ENCODE data around the gene USP37. TPM values are rescaled to one million over a fixed set of nuclear protein-coding genes. Genes with fewer than 3 reads are reported as not detected.

The USP37 gene
- total RNA-seq, 3 donors from 2014 or later, result 11.5 to 14.3 (median 11.6) TPM

- H3K4me1 ChIP-seq (ENCODE audit: low read depth), result no peaks in the 10 kb centered on the region
- H3K9me3 ChIP-seq, result no peaks in the 10 kb centered on the region
- no peak for ATAC-seq
- intact Hi-C loops (cut with DNase I, micrococcal nuclease), result no loop called here
- no peak overlapping the region for H3K4me3 ChIP-seq
- DNase-seq, result no peak
- no peaks in the 10 kb centered on the region for H3K36me3 ChIP-seq (ENCODE audit: low read depth)
- TF ChIP-seq CTCF (IDR thresholded peaks at IDR 0.05), result no peak
Measured at GRCh38 chr2:218456849-218457248, 111.3 kb downstream of the USP37 start.

GRCh38 chr2:218452079-218452478 lies 116.1 kb downstream of the USP37 start:
- Histone ChIP-seq H3K9me3 (no peaks in the 10 kb centered on the region), H3K4me3 (no peak overlapping the region), H3K4me1 (ENCODE audit: low read depth) (peaks cover 9% of the 10 kb centered on the region), H3K36me3 (ENCODE audit: low read depth) (no peaks in the 10 kb centered on the region)
- TF ChIP-seq CTCF (IDR thresholded peaks at IDR 0.05), result no peak
- ATAC-seq (no peak), DNase-seq (no peak)
- intact Hi-C loops (cut with DNase I, micrococcal nuclease), result no loop called here

GRCh38 chr2:218448934-218449333 lies 119.2 kb downstream of the USP37 start:
- peak in 1 of 3 donors; percentile 53 for DNase-seq
- TF ChIP-seq CTCF (IDR thresholded peaks at IDR 0.05), result no peak
- Histone ChIP-seq H3K9me3 (no peaks in the 10 kb centered on the region), H3K4me1 (ENCODE audit: low read depth) (peaks cover 23% of the 10 kb centered on the region), H3K36me3 (ENCODE audit: low read depth) (no peaks in the 10 kb centered on the region), H3K4me3 (no peak overlapping the region)
- intact Hi-C loops (cut with DNase I, micrococcal nuclease), result no loop called here
- ATAC-seq, result peak; percentile 79

GRCh38 chr2:218447072-218447471 lies 121.1 kb downstream of the USP37 start:
- Histone ChIP-seq H3K4me1 (ENCODE audit: low read depth) (peaks cover 23% of the 10 kb centered on the region), H3K4me3 (no peak overlapping the region)
- ATAC-seq, result no peak

GRCh38 chr2:218446547-218446946 lies 121.6 kb downstream of the USP37 start:
- Histone ChIP-seq H3K4me1 (ENCODE audit: low read depth) (peaks cover 23% of the 10 kb centered on the region), H3K9me3 (no peaks in the 10 kb centered on the region), H3K36me3 (ENCODE audit: low read depth) (no peaks in the 10 kb centered on the region), H3K4me3 (no peak overlapping the region)
- TF ChIP-seq CTCF (IDR thresholded peaks at IDR 0.05), result no peak
- DNase-seq, result no peak
- no peak for ATAC-seq
- intact Hi-C loops (cut with DNase I, micrococcal nuclease), result no loop called here

More at GRCh38 chr2:218447072-218447471, 121.1 kb downstream of the USP37 start:
- H3K9me3 ChIP-seq, result no peaks in the 10 kb centered on the region
- DNase-seq, result no peak
- no peaks in the 10 kb centered on the region for H3K36me3 ChIP-seq (ENCODE audit: low read depth)
- intact Hi-C loops (cut with DNase I, micrococcal nuclease), result no loop called here
- no peak for TF ChIP-seq CTCF (IDR thresholded peaks at IDR 0.05)

- ATAC-seq (peak; percentile 1), DNase-seq (no peak)
- intact Hi-C loops (cut with DNase I, micrococcal nuclease), result no loop called here
- Histone ChIP-seq H3K36me3 (ENCODE audit: low read depth) (no peaks in the 10 kb centered on the region), H3K4me1 (ENCODE audit: low read depth) (peaks cover 23% of the 10 kb centered on the region), H3K4me3 (no peak overlapping the region), H3K9me3 (no peaks in the 10 kb centered on the region)
- TF ChIP-seq CTCF (IDR thresholded peaks at IDR 0.05), result no peak
Measured at GRCh38 chr2:218445602-218446001, 122.5 kb downstream of the USP37 start.
